Stimulated activated naive CD8-positive, alpha-beta T cell treated with anti-CD3 and anti-CD28 coated beads, Interleukin-15, Interleukin-2, amounts not matched to agents 100 U/mL and 50 U/mL, for 24 hours (primary cell): ENCODE measurements around the gene CTNNBIP1.
"Not testable (repeated sequence)": the region's sequence is repeated elsewhere in the genome, so short reads cannot be mapped to it uniquely, and the experiment has no call there.

Experiments
- ATAC-seq: fragments of 150-1000 bp; cut with Tn5 transposase; one replicate; pipeline ENCODE4 v1.10.0; 2021
- DNase-seq: peaks from one replicate; pipeline ENCODE4 v3.0.0; 2021

CTNNBIP1 gene

GRCh38 chr1:9803003-9803918, 106.8 kb downstream of the CTNNBIP1 start:
- ATAC-seq, DNase-seq: not testable (repeated sequence)

- ATAC-seq, result no peak
- DNase-seq, result no peak
These were observed 108.2 kb downstream of the CTNNBIP1 start for GRCh38 chr1:9801909-9802308.
